HG03139 (cell line): ENCODE measurements around the gene SHROOM2.

Source experiments
- ATAC-seq: cut with Tn5 transposase; IDR thresholded peaks from one replicate; pipeline ENCODE4 v1.9.1; 2021; ENCODE audit not compliant: unreplicated experiment

SHROOM2 gene

DNA sequence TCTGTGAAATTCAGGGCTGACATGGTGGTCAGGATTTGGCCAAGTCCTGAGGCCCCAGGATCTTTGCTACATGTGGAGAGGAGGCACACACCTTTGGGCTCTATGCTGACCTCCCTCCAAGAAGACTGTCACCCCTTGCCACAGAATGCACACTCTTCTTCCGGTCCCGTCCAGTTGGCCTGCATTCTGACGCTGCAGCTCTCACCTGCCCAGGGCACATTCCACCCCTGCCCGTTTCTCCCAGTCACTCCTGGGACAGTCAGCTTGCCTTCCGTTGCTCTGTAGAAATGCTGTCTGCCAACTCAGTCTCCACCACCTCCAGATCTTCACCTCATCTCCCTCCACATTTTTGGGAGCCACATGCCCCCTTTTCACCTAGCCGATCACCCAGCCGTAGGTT is 76.7 kb downstream of the SHROOM2 start:
- ATAC-seq: no peak

DNA sequence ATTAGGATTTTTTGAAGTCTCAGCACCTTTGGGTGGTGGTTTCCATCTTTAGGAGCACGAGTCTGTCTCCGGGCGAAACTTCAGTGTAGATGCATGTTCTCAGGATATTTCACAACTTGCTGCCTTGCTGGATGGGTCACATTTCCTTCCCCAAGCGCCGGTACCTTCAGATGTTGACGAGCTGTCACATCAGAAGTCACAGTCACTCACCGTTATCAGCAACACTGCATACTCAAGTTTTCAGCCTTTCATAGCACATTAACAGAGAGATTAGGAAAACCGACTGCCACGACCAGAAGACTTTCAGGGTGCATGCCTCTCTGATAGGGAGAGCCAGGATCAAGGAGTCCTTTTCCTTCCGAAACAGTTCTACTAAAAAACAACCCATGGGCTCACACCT is 77.8 kb downstream of the SHROOM2 start:
- no peak for ATAC-seq

DNA sequence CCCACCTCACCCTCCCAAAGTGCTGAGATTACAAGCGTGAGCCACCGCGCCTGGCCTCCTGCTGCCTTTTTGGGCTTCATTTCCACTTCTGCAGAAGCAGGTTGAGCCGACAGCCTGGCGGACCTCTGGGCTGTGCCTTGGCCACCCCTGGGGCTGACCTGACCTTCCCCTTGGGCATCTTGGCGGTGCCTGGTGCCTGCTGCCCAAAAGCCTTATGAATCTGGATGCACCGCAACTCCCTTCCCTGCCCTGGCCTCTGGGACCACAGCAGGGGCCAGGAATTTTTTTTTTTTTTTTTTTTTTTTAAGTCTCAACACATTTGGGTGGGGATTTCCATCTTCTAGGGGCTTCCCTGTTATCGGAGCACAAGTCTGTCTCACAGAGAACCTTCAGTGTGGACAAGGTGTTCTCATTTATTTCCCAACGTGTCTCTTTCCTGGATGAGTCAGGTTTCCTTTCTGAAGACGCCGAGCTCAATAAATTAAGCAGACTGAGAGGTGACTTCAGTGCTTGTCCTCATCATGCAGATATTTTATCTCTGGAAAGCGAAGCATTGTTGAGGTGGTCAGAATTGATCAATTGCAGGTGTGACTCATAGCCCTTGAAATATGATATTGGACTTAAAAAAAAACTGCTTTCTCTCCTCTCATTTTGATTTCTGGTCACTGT is 79.7 kb downstream of the SHROOM2 start:
- ATAC-seq: no peak

DNA sequence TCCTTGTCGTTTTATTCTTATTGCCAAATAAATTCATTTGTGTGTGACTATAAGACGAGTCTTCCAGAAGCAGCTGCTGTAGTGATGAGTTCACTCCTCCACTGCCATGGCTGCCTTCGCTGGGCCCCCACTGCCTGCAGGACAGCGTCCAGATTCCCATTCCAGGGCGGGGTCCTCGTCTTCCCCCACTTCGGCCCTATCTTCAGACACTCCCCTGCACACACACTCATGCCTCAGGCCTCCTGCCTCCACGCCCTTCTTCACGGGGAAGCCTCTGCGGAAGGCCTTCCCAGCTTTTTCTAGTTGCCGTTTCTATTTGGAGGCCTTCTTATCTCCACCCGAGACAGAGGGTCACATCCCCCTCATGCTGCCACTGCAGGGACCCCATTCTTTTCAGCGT is 80.4 kb downstream of the SHROOM2 start:
- no peak for ATAC-seq

DNA sequence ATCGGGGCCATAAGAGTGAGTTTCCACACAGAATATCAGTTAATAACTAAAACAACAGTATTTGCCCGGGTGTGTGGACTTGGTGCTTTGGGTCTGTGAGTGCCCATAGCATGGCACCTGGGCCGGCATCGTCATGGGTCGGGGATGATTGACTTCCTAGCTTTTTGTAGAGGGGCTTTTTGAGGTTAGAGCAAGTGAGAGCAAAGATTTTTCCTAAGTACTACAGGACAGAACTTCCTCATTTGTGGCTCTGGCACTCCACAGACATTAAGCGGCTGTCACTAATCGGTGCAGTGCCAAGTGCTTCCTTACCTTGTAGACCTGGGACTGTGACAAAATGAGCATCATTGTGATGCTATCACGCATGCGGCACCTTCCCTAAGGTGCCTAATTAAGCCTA is 81.0 kb downstream of the SHROOM2 start:
- no peak for ATAC-seq

DNA sequence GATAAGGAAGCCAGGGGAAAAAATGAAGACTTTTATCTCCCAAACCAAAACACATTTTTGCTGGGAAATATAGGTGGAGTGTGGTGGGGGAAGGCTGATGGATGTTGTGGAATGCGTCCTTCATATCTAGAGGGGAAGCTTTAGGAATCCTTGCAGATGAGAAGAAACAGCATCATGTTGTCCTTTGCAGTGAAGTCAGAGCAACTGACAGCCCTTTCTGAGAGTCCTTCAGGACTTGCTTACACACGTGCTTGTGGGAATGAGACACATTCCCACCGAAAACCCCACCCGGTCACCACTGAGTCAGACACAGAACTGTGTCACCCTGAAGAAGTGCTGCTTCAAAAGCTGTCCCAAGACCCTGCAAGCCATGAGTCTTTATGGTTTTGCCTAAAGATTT is 81.5 kb downstream of the SHROOM2 start:
- ATAC-seq: no peak

DNA sequence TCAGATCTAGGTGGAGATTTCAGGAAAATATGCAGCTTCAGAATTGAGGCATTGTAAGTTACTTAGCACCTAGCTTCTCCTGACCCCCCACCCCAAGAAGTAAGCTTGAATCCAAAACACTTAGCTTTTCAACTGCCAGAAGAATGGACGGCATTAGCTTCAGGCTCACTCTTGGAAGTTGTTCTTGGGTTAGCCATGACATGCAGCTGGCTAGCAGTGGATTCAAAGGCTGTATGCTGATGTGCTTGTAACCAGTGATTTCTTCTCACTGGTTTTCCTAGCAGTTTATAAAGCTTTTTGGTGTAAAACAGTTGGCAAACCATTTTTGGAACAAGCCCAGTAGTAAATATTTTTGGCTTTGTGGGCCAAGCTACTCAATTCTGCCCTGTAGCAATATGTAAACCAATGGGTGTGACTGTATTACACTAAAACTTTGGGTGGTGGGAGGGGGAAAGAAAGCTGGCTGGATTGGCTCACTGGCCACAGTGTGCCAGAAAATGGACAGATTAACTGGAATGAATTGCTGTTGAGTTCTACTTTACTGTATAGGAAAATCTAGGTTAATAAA is 85.6 kb downstream of the SHROOM2 start:
- no peak for ATAC-seq

DNA sequence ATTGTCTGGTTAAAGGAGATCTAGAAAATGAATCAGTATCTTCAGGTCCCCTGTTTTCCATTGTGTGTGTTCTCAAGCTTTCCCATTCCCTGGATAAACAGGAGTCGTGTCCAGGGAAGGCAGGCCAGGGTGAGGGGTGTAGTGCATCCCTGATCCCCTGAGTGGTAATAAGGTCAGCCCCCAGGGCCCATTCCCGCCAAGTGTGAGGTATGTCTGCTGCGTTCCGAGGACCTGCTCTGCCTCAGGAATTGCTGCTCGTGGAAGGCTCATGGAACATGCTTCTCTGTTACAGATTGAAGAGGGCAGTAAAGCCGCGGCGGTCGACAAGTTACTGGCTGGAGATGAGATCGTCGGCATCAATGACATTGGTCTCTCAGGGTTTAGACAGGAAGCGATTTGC is 87.1 kb downstream of the SHROOM2 start:
- ATAC-seq: no peak

DNA sequence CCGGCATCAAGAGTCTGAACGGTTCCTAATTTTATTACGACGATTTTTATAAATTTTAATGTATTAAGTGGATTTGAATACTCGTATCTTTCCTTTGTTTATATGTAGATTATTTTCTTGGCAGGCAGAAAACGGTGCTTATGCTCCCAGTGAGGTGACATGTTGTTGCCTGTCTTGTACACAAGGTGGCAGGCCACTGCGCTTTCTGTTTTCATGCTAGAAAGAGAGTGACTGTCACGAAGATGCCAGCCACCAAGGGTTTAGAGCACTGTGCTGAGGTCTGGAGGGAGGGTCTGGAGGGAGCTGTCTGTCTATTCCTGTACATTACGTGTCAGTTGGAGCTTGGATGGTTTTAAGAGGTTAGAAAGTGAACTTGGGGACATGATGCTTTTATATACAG is 87.7 kb downstream of the SHROOM2 start:
- ATAC-seq: no peak

DNA sequence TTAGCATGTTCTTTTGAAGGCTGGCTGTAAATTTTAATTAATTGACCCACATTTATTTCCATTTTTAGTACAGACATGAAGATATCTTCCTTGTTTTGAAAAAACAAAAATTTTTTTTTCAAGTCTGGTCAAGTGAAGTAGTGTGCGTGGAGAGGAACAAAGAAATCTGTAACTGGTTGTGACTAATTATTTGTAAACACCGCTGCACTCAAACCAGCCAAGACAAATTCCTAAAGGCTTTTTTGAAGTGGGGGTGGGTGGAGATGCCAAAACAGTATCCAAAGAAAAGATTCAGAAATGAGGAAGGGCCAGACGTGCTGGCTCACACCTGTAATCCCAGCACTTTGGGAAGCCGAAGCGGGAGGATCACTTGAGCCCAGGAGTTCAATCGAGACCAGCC is 88.3 kb downstream of the SHROOM2 start:
- ATAC-seq: no peak

DNA sequence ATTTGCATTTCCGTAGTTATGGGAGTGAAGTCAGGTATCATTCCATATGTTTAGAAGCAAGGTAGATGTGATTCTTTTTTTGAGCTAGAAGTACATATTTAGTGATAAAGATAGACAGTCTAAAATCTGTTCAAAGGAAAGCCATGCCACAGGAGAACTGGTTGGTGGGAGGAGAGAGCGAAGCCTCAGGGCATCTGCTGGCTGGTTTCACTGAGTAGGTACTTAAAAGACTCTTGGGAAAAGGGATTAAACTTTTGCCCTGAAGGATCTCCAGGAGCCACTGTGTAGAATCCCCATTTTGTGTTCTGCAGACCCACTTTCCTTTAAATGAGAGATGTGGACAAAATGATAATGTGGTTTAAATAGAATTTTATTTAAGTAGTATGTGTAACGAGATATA is 89.6 kb downstream of the SHROOM2 start:
- no peak for ATAC-seq

DNA sequence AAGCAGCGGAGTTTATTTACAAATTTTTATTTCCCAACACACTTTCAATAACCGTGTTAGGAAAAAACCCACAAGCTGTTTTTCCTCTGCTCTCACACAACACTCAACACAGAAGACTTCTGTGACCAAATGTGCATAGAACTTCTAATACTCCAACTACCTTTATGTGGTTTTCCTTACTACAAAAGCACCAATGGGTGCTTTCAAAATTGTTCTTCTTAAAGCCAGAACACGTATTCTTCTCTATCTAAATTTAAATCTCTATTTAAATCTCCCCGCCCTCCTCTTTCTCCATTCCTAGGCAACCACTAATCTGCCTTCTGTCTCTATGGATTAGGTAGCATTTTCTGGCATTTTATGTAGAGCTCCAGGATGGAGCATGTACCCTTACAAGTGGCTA is 90.0 kb downstream of the SHROOM2 start:
- ATAC-seq: no peak

DNA sequence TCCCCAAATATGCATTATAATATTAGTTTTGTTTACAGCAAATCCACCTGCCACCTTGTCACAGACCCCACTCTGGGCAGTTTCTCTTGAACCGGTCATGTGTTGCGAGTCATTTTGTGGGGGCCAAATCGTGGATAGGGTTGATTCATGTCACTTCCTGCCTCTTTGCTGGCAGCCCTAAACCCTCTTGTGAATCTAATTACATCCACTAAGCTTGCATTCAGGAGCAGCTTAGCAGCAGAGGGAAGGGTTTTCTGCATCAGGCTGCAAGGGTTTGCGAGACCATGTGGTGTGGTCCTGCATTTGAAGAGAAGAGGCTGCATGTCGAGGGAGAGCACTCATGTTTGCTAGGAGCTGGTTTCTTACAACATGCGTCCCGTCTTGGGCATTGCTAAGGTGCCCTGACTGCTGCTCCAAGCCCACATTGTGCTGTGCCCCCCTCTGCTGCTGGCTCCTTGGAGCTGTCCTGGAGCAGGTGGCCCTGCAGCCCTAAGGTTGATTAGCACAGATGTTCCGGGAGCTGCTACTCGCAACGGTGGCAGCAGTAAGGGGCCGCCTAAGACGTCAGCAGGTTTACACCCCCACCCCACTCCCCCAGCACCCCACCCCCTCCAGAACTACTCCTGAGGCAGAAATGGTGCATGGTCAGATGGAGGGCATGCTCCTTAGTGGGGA is 92.1 kb downstream of the SHROOM2 start:
- no peak for ATAC-seq

DNA sequence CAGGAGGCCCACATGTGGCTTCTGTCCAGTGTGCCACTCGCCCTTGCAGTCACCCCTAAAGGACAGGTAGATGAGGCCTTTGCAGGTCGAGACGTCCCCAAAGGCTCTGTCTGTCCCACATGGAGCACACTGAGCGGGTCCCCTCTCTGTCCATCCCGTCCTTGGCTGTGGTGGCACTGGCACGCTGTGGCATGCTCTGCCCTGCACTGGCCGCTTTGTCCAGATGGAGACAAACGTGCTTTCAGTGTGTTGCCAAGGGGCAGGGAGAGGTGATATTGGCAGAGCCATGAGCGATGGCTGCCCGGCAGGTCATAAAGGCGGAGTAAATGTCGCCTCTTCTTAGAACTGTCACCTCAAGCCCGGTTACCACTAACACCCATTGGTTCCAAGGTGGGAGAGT is 94.0 kb downstream of the SHROOM2 start:
- no peak for ATAC-seq

DNA sequence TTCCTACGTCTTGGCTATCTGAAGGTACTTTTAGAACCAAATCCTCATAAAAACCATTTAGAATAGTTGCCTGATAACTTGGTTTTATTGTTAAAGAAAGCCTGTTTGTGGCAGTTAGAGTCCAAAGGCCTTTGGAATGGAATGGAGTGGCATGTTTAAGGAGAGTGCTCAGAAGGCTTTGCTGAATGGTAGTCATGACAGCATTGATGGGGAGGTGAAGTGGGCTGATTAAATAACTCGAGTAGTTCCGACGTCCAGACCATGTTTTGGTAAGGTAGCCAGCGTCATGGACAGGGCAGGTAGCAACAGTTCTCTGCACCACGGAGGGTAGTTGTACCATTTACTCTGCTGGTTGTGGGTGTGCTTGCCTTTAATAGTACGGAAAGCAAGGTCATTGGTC is 94.6 kb downstream of the SHROOM2 start:
- ATAC-seq: no peak

DNA sequence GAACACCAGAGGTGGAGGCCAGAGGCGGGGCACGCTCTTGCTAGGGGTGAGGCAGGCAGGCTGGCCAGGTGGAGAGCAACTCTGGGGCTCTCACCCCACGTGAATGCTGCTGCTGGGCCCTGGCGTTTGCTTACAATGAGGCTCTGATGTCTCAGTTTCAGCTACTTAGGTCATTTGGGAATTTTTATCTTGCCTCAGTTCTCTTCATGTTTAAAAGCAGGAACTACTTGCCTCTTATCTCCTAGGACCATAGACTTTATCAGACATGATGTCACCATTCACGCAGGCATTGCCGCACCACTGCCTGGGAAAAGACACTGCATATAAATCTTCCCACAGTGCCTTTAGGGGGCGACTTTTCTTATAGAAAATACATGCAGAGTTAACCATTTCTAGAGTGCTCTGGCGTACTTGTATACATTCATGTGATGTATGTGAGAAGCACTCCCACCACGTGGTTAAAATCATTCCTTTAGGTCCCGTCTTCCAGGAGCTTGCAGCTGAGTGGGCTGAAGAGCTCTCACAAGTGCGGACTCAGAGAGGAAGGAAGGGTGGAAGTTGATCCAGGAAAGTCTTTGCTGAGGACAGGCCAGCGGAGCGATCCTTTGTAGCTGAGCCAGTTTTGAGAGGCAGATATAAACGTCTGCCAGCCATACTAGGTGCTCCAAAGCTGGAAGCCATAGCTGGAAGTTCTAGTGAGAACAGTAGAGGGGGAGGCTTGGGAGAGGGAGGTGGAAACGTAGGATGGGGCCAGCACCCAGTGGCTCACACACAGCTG is 96.6 kb downstream of the SHROOM2 start:
- no peak for ATAC-seq

DNA sequence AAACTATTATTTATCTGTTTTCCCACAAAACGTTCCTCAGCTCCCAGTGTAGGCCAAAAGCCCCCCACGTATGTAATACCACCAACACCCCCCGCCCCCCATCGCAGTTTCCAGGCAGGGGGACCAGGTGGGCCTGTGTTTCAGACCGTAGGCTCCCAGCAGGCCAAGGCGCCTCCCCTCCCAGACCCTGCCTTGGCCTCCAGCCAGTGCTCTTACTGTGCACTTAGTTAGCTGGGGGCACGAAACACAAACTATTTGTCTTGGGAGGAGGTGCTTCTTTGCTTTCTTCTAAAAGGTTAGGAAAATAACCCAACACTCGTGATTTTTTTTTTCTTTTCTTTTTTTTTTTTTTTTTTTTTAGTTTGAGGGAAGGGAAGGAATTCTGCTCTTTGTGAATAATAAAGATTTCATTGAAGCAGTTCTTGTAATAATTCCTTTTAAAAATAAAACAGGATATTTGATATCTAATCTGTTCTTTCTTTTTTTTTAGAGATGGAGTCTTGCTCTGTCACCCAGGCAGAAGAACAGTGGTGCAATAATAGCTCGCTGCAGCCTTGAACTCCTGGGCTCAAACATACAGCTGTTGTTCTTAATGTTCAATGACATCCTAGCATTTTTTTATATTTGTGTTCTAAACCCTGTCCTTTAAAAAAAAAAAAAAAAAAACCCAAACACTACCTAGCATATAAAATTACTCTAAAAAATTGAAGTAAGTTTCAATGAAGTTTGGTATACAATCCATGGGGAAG is 98.0 kb downstream of the SHROOM2 start:
- ATAC-seq: no peak

DNA sequence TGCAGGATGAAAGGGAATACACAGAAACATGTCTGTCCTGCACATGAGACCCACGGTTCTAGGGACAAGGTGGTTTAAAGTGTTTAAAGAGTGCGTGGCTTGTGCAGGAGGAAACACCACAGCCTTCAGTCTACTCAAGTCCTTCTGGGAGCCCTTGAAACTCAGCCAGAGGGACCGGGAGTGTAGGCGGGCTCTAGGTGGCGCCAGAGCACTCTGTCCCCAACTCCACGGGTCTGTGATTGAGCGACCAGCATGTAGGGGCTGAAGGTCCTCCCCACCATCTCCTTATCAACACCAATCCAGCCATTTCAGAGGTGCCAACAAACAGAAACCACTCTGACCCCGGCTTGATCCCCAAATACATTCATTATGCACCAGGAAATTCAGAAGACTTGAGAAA is 98.9 kb downstream of the SHROOM2 start:
- ATAC-seq: peak; percentile 61

DNA sequence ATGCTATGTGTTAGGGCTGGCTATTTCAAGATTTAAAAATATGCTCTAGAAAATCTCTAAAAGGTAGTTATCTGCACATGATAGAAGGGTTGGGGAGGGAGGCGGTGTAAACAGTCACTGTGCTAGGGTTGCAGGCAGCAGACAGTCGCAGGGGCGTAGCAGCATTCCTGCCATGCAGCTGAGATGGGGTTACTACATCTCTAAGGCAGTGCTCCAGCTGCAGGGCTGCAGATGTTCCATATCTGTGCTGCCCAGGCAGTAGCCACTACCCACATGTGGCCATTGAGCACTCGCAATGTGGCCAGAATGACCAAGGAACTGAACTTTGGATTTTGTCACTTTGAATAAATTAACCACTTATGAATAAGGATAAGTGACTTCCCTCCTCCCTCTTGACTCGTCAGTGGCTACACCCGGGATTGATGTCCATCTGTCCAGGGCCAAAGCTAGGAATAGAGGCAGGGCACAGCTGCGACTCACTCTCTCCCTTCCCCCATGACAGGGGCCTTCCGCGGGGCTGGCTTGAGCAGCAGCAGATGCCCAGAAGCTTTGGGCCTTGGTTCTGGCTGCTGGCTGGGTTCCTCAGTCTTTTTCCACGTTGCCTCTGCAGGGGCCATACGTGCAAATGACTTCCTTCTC is 101.5 kb downstream of the SHROOM2 start:
- ATAC-seq: no peak

DNA sequence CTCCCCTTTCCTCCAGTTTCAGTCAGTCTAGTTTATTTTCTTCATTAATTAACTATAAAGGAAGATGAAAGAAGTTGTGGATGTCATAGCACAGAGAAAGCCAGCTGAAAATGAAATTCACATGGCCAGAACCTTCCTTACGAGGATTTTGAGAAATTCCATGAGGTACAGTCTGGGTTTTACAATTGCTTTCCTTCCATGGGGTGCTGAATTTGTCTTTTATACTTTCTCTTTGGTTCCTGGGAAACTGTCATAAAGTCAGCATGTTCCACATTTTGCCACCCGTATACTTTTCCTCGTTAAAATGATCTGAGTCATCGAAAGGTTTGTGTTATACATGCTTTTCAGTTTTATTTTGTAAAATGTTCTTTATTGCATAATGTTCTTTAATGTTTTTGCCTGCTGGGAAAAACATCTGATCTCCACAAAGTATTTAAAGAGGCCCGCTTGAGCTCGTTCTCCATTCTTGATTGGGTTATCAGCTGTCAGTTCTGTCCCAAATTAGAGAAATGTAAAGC is 102.8 kb downstream of the SHROOM2 start:
- no peak for ATAC-seq
